Left lung (tissue), 10 donors: ENCODE measurements around the gene AQP5. TPM values are rescaled to one million over a fixed set of nuclear protein-coding genes. Genes with fewer than 3 reads are reported as not detected.

Experiments used
- ATAC-seq: fragments of 200-7000 bp; cut with Tn5 transposase; one replicate; pipeline ENCODE4 v1.9.1; 2020; ENCODE audit warnings: moderate library complexity
- DNase-seq, 4 donors: peaks; one replicate each; pipeline ENCODE4 v3.0.0-alpha.2; 2013 to 2020
- H3K27ac ChIP-seq, 2 donors: fragments of 200-600 bp; sonication (generic) in 1 of 2; one replicate each; pipeline versions ENCODE4 v1.5.0 to v1.8.0; 2020 to 2021
- H3K27me3 ChIP-seq, 2 donors: fragments of 200-600 bp; sonication (generic) in 1 of 2; one replicate each; pipeline versions ENCODE4 v1.5.0 to v1.8.0; 2020 to 2021
- H3K36me3 ChIP-seq, 2 donors: fragments of 200-600 bp; sonication (generic) in 1 of 2; one replicate each; pipeline versions ENCODE4 v1.5.0 to v1.8.0; 2020 to 2021
- H3K4me1 ChIP-seq, 2 donors: fragments of 200-600 bp; one replicate each; pipeline ENCODE4 v1.8.0; 2021
- H3K4me3 ChIP-seq, 2 donors: fragments of 200-600 bp; sonication (generic) in 1 of 2; one replicate each; pipeline versions ENCODE4 v1.5.0 to v1.8.0; 2020 to 2021; ENCODE audit warnings: mild to moderate bottlenecking in 1 of 2
- H3K9me3 ChIP-seq, 2 donors: fragments of 200-600 bp; sonication (generic) in 1 of 2; one replicate each; pipeline versions ENCODE4 v1.5.0 to v1.8.0; 2020 to 2021
- intact Hi-C, 2 donors: fragments of 100-400 bp; cut with DNase I; formaldehyde crosslinking; loops; one replicate each; pipeline versions ENCODE4 v1.11.2 to v1.14.2; 2022
- polyA plus RNA-seq, 6 donors: library from polyadenylated mRNA; unstranded; fragments of 120-200 nt; gene quantifications; one replicate each; pipeline ENCODE4 v1.2.1, GENCODE V29; 2013; ENCODE audit not compliant: insufficient read length in 6 of 6
- total RNA-seq, 2 donors: library from RNA; stranded (reverse); fragmentation: NEBNext Ultra II Directional; extraction: Animal tissue kit (Norgen Biotek cat#: 25700); gene quantifications; one replicate each; pipeline ENCODE4 v1.2.1, GENCODE V29; 2021
- TF ChIP-seq, protein P1 (sequence below), 2 donors: fragments of 200-600 bp; sonication (generic) in 1 of 2; IDR thresholded peaks; one replicate each; pipeline versions ENCODE4 v1.5.0 to v1.8.0; 2021; ENCODE audit warnings: antibody characterized with exemption in 2 of 2
- donor health status: DM: no; HTN: yes; CAD: no.
- donor health status: DM: no; HTN: no; CAD: no.

The AQP5 gene
- total and polyA plus RNA-seq, 8 donors, result 3.8 to 10.0 (median 7.1) TPM

DNA sequence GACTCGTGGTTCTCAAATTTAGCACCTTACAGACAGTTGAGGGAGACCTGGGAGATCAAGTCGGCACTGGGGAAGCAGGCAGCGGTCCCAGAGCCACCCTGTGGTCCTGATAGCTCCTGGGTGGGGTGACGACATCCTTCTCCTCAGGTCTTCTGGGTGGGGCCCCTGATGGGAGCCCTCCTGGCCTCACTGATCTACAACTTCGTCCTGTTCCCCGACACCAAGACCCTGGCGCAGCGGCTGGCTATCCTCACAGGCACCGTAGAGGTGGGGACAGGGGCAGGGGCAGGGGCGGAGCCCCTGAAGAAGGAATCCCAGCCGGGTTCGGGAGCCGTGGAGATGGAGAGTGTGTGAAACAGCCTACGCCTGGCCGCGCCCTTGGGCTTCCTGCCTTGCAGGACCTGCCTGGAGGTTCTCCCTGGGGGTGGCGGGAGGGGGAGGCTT lies 13.7 kb downstream of the AQP5 start:
- Histone ChIP-seq H3K27me3 (peaks cover 0 to 17% of the 10 kb centered on the region in 2 donors), H3K4me3 (no peak overlapping the region), H3K4me1 (peaks cover 5 to 6% of the 10 kb centered on the region in 2 donors), H3K36me3 (no peaks in the 10 kb centered on the region), H3K9me3 (no peaks in the 10 kb centered on the region), H3K27ac (no peak overlapping the region)
- intact Hi-C loops, result no loop called here
- ATAC-seq, result no peak
- no peak for DNase-seq
- TF ChIP-seq, protein P1, sequence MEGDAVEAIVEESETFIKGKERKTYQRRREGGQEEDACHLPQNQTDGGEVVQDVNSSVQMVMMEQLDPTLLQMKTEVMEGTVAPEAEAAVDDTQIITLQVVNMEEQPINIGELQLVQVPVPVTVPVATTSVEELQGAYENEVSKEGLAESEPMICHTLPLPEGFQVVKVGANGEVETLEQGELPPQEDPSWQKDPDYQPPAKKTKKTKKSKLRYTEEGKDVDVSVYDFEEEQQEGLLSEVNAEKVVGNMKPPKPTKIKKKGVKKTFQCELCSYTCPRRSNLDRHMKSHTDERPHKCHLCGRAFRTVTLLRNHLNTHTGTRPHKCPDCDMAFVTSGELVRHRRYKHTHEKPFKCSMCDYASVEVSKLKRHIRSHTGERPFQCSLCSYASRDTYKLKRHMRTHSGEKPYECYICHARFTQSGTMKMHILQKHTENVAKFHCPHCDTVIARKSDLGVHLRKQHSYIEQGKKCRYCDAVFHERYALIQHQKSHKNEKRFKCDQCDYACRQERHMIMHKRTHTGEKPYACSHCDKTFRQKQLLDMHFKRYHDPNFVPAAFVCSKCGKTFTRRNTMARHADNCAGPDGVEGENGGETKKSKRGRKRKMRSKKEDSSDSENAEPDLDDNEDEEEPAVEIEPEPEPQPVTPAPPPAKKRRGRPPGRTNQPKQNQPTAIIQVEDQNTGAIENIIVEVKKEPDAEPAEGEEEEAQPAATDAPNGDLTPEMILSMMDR (IDR thresholded peaks at IDR 0.05), result no peak

DNA sequence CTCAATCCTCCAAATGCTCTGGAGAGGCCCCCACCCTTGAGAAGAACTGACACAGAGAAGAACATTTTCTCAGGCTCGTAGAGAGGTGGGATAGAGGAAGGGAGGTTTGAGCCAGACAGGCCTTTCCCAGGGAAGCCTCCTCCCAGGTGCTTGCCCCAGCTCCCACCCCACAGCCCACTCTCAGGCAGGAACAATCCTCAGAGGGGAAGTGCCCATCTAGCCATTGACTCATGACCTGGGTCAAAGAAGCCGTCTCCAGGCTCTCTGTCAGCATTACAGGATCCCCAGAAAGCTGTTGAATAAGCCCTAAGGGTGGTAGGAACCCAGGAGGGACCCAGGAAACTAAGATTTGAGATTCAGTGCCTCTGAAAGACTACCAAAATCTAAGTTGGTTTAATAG lies 14.9 kb downstream of the AQP5 start:
- H3K27ac ChIP-seq, result no peak overlapping the region
- H3K4me3 ChIP-seq, result no peak overlapping the region
- H3K4me1 ChIP-seq, result peaks cover 5 to 6% of the 10 kb centered on the region in 2 donors
- no peaks in the 10 kb centered on the region for H3K36me3 ChIP-seq
- DNase-seq (no peak), ATAC-seq (no peak)
- TF ChIP-seq, protein P1 (IDR thresholded peaks at IDR 0.05), result no peak
- intact Hi-C loops, result no loop called here
- H3K9me3 ChIP-seq, result no peaks in the 10 kb centered on the region
- peaks cover 0 to 5% of the 10 kb centered on the region in 2 donors for H3K27me3 ChIP-seq

DNA sequence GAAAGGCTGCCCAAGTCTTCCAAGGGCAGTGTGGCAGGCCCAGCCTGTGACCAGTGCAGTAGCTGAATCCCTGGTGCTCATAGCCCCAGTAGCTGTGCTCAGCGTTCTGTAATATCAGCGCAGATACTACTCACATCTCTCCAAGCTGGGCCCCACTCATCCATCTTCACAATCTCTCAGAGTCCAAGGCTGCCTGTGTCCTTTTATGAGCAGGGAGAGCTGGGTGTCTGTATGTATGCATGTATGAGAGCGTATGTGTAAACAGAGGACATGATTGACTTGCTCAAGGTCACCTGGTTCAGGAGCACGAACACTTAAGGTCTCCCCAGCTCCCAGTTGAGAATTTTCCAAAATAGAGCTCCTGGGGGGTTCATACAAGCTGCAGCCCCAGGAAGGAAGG lies 16.5 kb downstream of the AQP5 start:
- no peak for DNase-seq
- no peak for ATAC-seq
- H3K27ac ChIP-seq, result no peak overlapping the region
- no peaks in the 10 kb centered on the region for H3K9me3 ChIP-seq
- TF ChIP-seq, protein P1 (IDR thresholded peaks at IDR 0.05), result no peak
- no peak overlapping the region for H3K4me3 ChIP-seq
- H3K36me3 ChIP-seq, result no peaks in the 10 kb centered on the region
- intact Hi-C loops, result no loop called here
- H3K27me3 ChIP-seq, result peaks cover 0 to 5% of the 10 kb centered on the region in 2 donors
- peaks cover 5 to 19% of the 10 kb centered on the region in 2 donors for H3K4me1 ChIP-seq

DNA sequence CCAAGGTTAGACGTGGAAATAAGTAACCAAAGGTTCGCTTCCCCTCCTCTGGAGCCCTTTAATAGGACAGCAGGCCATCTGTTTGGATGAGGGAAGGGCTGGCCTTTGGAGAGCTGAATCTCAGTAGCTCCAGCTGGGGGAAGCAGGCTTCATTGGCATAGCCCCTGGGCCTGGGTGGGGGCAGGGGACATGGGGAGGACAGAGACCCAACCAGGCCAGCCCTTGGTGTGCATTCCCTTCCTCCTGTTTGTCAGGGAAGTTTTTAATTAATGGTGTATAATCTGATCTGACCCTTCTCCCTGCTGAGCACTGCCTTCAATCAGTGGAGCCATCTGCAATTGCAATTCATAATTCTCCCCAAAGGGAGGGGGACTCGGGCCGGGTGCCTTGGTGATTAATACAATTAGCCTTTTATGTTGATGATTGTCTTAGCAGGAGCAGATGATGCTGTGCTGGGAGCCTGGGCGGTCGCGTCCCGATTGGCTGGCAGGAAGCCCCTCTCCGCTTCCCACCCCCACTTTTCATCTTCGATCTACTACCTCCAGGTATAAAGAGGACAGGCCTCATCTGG lies 17.4 kb downstream of the AQP5 start:
- Histone ChIP-seq H3K4me3 (no peak overlapping the region), H3K9me3 (no peaks in the 10 kb centered on the region), H3K27ac (no peak overlapping the region), H3K27me3 (no peaks in the 10 kb centered on the region), H3K4me1 (peaks cover 7 to 25% of the 10 kb centered on the region in 2 donors), H3K36me3 (no peaks in the 10 kb centered on the region)
- intact Hi-C loops, result no loop called here
- ATAC-seq (no peak), DNase-seq (no peak)
- TF ChIP-seq, protein P1 (IDR thresholded peaks at IDR 0.05), result no peak

DNA sequence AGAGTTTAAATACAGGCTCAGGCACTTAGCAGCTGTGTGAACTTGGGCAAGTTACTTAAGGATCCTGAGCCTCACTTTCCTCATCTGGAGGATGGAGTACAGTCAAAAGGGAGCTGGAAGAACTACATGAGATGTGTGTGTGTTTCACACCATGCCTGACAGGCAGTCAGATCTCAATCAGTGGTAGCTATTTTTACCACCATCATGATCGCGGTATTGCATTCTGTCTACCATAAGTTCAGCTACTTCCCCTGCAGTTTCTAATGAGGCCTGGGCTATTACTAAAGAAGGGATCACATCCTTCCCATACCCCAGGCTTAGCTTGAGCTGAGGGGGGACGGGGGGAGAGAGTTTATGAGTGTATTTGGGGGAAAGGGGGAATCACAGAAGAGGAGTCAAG lies 18.1 kb downstream of the AQP5 start:
- peaks cover 5 to 28% of the 10 kb centered on the region in 2 donors for H3K4me1 ChIP-seq
- H3K4me3 ChIP-seq, result no peak overlapping the region
- no peak overlapping the region for H3K27ac ChIP-seq
- H3K36me3 ChIP-seq, result no peaks in the 10 kb centered on the region
- no peaks in the 10 kb centered on the region for H3K27me3 ChIP-seq
- H3K9me3 ChIP-seq, result no peaks in the 10 kb centered on the region
- intact Hi-C loops, result no loop called here
- ATAC-seq (no peak), DNase-seq (no peak)
- TF ChIP-seq, protein P1 (IDR thresholded peaks at IDR 0.05), result no peak
